Smooth muscle cell of the brain vasculature (primary cell): ENCODE measurements around the gene CC2D2B.
"Not testable (repeated sequence)": the region's sequence is repeated elsewhere in the genome, so short reads cannot be mapped to it uniquely, and the experiment has no call there.

Experiments
- DNase-seq: peaks from one replicate; pipeline ENCODE4 v3.0.0-alpha.2; 2012; ENCODE audit warnings: low read depth, low spot score

The CC2D2B gene

GRCh38 chr10:95908450-95908849, 675 bp downstream of the CC2D2B start:
- no peak for DNase-seq

DNA sequence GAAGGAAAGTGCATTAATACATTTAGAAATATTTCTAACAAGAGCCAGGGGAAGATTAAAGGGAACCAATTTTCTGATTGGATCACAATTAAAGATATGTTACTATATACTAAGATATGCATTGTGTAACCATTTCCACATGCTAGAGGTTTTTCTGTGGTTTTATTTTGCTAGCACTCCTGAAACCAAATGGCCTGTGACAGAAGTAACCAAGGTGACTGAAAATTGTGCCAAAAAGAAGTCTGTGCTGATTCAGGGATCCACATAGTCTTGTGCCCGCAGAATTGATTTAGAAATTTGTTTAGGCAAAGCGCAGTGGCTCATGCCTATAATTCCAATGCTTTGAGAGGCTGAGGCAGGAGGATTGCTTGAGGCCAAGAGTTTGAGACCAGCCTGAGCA, 1.8 kb downstream of the CC2D2B start:
- DNase-seq = no peak

GRCh38 chr10:95916039-95916438, 8.3 kb downstream of the CC2D2B start:
- not testable (repeated sequence) for DNase-seq

GRCh38 chr10:95920798-95921426, 13.1 kb downstream of the CC2D2B start:
- no peak for DNase-seq

- no peak for DNase-seq
These were observed 17.3 kb downstream of the CC2D2B start for GRCh38 chr10:95925033-95925432.

DNA sequence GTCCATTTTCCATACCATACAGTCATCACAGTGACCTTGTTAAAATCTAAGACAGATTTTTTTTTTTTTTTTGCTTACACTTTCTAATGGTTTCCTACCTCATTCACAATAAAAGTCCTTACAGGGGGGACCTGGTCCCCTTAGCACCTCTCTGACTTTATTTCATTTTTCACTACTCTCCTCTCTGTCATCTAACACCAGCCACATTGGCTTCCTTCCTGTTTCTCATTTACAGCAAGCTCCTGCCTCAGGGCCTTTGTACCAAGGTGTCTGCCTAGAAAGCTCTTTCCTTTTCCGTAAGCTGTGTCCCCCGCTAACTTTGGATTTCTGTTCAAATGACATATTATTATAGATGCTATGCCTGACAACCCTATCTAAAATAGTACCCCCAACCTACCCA, 27.7 kb downstream of the CC2D2B start:
- no peak for DNase-seq

- no peak for DNase-seq
These were observed 33.3 kb downstream of the CC2D2B start for GRCh38 chr10:95941115-95941514.

- no peak for DNase-seq
These were observed 55.6 kb downstream of the CC2D2B start for GRCh38 chr10:95963202-95963990.

DNA sequence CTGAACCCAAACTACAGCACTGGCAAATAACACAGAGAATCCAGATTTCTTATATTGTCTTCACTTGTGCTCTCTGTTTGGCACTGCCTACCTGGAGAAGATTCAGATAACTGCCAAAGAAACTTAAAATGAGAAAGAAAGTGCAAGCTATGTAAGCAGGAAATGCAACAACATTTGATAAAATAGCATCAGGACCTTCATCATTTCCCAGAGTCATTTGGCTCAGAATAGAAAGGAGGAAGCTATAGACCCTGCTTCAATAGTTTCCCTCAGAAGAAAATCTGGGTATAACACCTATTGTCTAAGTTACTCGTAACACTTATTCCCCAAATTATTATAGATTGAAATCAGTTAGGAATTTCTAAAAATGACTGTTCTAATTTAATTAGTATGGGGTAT, 56.2 kb downstream of the CC2D2B start:
- DNase-seq = no peak

GRCh38 chr10:95964756-95965155, 57.0 kb downstream of the CC2D2B start:
- no peak for DNase-seq

DNA sequence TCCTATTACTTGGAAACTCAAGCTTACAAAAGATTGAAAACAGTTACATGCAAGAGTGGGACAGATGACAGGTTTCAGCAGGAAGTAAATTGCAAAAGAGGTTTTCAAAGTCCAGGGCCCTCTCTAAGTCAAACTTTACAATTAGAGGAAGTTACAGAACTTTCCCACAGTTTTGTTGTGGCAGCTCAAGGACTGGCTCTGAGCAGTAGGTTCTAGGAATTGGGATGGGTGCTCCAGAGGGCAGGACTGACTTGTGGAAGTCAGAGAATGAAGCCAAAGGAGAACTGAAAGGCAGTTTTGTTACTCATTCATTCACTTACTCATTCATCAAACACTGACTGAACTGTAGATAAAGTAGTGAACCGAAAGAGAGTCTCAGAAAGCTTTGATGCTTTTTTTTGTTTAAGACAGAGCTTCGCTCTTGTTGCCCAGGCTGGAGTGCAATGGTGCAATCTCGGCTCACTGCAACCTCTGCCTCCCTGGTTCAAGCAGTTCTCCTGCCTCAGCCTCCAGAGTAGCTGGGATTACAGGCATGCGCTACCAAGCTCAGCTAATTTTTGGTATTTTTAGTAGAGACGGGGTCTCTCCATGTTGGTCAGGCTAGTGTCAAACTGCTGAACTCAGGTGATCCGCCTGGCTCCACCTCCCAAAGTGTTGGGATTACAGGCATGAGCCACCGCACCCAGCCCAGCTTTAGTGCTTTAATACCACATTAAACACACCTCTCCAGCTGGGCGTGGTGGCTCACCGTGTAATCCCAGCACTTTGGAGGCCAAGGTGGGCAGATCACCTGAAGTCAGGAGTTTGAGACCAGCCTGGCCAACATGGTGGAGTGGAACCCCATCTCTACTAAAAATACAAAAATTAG, 68.8 kb downstream of the CC2D2B start:
- DNase-seq = no peak

DNA sequence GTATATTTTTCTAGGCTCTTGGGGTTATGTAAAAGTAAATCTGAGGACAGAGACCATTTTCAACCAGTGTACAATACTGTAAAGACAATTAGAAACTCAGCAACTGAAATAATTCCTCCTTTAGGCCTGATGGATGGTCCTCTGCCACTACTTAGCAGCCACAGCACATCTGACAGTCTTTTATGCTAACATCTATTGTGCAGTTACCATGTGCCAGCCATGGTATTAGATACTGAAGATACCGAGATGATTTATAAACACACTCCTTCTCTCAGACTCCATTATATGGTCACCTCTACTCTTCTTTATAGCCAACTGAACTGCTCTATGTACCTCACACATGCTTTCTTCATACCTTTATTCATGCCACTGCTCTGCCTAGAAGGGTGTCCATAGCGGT, 74.4 kb downstream of the CC2D2B start:
- no peak for DNase-seq

GRCh38 chr10:95987685-95988426, 80.1 kb downstream of the CC2D2B start:
- DNase-seq = no peak

GRCh38 chr10:95988702-95989101, 80.9 kb downstream of the CC2D2B start:
- no peak for DNase-seq

DNA sequence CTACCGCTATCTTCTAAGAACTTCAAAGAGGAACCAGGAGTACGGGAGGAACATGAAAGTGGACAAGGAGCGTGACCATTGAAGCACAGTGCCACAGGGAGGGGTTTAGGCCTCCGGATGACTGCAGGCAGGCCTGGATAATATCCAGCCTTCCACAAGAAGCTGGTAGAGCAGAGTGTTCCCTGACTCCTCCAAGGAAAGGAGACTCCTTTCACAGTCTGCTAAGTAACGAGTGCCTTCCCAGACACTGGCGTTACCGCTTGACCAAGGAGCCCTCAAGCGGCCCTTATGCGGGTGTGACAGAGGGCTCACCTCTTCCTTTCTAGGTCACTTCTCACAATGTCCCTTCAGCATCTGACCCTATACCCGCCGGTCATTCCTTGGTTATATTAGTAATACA, 86.6 kb downstream of the CC2D2B start:
- not testable (repeated sequence) for DNase-seq

- no peak for DNase-seq
These were observed 90.5 kb downstream of the CC2D2B start for GRCh38 chr10:95998255-95998784.

DNA sequence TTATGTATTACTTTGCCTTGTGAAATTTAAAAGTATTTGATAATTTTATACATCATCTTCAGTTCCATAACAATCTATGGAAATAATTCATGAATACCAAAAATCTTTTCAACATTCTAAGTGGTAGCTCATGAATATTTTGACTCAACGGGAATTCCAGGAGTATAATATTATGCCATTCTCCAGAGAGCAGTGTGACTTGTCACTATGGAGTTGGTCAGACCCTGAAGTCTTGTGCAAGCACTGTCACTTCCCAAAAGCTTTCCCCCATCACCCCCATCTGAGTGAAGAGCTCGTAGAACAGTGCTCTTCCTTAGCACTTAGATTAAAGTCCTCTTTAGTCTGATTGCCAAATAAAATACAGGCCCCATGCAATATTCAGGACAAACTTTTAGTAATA, 106.2 kb downstream of the CC2D2B start:
- no peak for DNase-seq

GRCh38 chr10:96014473-96015102, 106.8 kb downstream of the CC2D2B start:
- no peak for DNase-seq

DNA sequence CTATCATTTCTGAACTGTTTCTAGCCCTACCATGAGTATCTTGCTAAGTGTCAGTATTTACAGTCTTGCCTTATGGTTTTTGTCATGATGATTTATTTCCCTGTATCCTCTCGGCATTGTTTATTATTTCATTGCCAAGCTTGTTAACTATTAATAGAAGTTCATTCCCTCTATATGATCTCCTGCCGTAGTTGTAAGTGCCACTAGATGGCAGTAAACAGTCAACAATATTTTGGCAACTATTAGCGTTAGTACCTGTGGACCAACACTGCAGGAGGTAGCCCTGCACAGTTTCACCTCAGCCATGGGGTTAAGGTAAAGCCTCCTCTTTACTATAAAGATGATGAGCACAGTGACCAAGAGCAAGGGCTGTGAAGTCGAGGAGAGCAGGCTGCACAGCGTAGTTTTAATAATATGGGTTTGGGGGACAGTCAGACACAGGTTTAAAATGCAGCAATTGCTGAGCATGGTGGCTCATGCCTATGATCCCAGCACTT, 109.5 kb downstream of the CC2D2B start:
- DNase-seq = peak; percentile 17

DNA sequence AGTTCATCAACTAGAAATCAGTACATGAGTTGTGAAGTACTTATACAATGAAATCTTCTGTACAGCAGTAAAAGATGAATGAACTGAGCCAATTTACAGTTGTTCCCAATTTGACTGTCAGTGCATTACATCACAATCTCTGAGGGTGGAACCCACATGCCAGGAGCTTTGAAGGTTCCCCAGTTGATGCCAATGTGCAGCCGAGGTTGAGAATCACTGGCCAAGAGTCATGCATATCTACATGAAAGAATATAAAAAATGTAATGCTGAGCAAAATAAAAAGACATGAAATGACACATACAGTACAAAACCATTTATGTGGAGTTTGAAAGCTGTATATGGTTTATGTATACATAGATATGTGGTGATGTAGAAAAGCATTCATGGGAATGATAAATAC, 113.6 kb downstream of the CC2D2B start:
- DNase-seq = no peak

GRCh38 chr10:96022739-96023138, 115.0 kb downstream of the CC2D2B start:
- DNase-seq = no peak
